IMR-90 (cell line): ENCODE measurements around the gene HSPH1. TPM values are rescaled to one million over a fixed set of nuclear protein-coding genes. Genes with fewer than 3 reads are reported as not detected.

Source experiments
- ATAC-seq: fragments of 200-7000 bp; cut with Tn5 transposase; 2 replicates; pipeline ENCODE4 v1.9.1; 2020; ENCODE audit warnings: low read depth, mild to moderate bottlenecking, moderate library complexity
- BruUV-seq: library from RNA; stranded (reverse); fragments of 400-500 nt; replicated peaks from 2 replicates; lab custom pipeline; 2021; lab: Mats Ljungman, UMichigan
- CTCF ChIA-PET: fragments of 300-600 bp; formaldehyde crosslinking; extraction: SDS; loops from one replicate; lab custom pipeline; 2021; ENCODE audit warnings: antibody characterized with exemption; lab: Yijun Ruan, JAX
- POLR2A ChIA-PET: fragments of 300-600 bp; sonication (Branson Sonifier 250); formaldehyde crosslinking; loops from one replicate; lab custom pipeline; 2022; ENCODE audit warnings: antibody characterized with exemption; ENCODE audit not compliant: unreplicated experiment; lab: Charles Lee
- DNase-seq: peaks from one replicate; pipeline ENCODE4 v3.0.0; 2013
- H2AFZ ChIP-seq: replicated peaks from 2 replicates; pipeline ENCODE3; 2013; ENCODE audit warnings: low read length, mild to moderate bottlenecking; ENCODE audit not compliant: poor library complexity
- H2AK5ac ChIP-seq: 2 replicates; pipeline ENCODE4 v1.6.1; 2013; ENCODE audit warnings: low read depth, low read length, inconsistent platforms
- H2AK9ac ChIP-seq: replicated peaks from 2 replicates; pipeline ENCODE3; 2013; ENCODE audit warnings: mild to moderate bottlenecking, low read depth, low read length, moderate library complexity; ENCODE audit not compliant: poor library complexity
- H2BK120ac ChIP-seq: 2 replicates; pipeline ENCODE4 v1.6.1; 2013; ENCODE audit warnings: low read depth, low read length, inconsistent platforms
- H2BK15ac ChIP-seq: 3 replicates; pipeline ENCODE4 v1.6.1; 2013; ENCODE audit warnings: low read depth, low read length, inconsistent platforms
- H2BK20ac ChIP-seq: 2 replicates; pipeline ENCODE4 v1.6.1; 2013; ENCODE audit warnings: low read depth, mild to moderate bottlenecking, inconsistent platforms, low read length, moderate library complexity
- H2BK5ac ChIP-seq: 2 replicates; pipeline ENCODE4 v1.6.1; 2013; ENCODE audit warnings: mild to moderate bottlenecking, low read depth, low read length, inconsistent platforms; ENCODE audit not compliant: poor library complexity, severe bottlenecking
- H3K14ac ChIP-seq: replicated peaks from 2 replicates; pipeline ENCODE4 v1.6.1; 2013; ENCODE audit warnings: low read depth, low read length, inconsistent platforms
- H3K18ac ChIP-seq: 2 replicates; pipeline ENCODE4 v1.6.1; 2013; ENCODE audit warnings: low read depth, low read length, control low read depth
- H3K23ac ChIP-seq: 2 replicates; pipeline ENCODE4 v1.6.1; 2013; ENCODE audit warnings: low read depth, low read length, inconsistent platforms
- H3K27ac ChIP-seq: 2 replicates; pipeline ENCODE4 v1.5.1; 2013; ENCODE audit warnings: mild to moderate bottlenecking, control low read depth, low read length; ENCODE audit not compliant: insufficient read depth
- H3K27me3 ChIP-seq: 2 replicates; pipeline ENCODE4 v1.6.1; 2013; ENCODE audit warnings: low read length; ENCODE audit not compliant: control insufficient read depth, insufficient read depth
- H3K36me3 ChIP-seq: 2 replicates; pipeline ENCODE4 v1.6.1; 2013; ENCODE audit warnings: low read length, mixed read lengths; ENCODE audit not compliant: control insufficient read depth, insufficient read depth
- H3K4ac ChIP-seq: 2 replicates; pipeline ENCODE4 v1.6.1; 2013; ENCODE audit warnings: low read depth, low read length, inconsistent platforms
- H3K4me1 ChIP-seq: 2 replicates; pipeline ENCODE4 v1.6.1; 2013; ENCODE audit warnings: low read length, mixed read lengths; ENCODE audit not compliant: control insufficient read depth, insufficient read depth
- H3K4me2 ChIP-seq: 2 replicates; pipeline ENCODE4 v1.6.1; 2013; ENCODE audit warnings: low read depth, mild to moderate bottlenecking, control low read depth, low read length, moderate library complexity
- H3K4me3 ChIP-seq: 2 replicates; pipeline ENCODE4 v1.5.1; 2013; ENCODE audit warnings: low read depth, mild to moderate bottlenecking, control low read depth, low read length, moderate library complexity; ENCODE audit not compliant: insufficient read depth
- H3K56ac ChIP-seq: 2 replicates; pipeline ENCODE4 v1.6.1; 2013; ENCODE audit warnings: low read length, inconsistent platforms; ENCODE audit not compliant: insufficient read depth; ENCODE audit errors: extremely low read depth
- H3K79me1 ChIP-seq, 2 experiments: 2 replicates each; pipeline ENCODE4 v1.6.1; 2013; ENCODE audit warnings: low read length in 2 of 2, inconsistent platforms in 1 of 2, low read depth in 1 of 2
- H3K9ac ChIP-seq: 2 replicates; pipeline ENCODE4 v1.6.1; 2013; ENCODE audit warnings: low read depth, low read length, control low read depth
- H3K9me1 ChIP-seq: 2 replicates; pipeline ENCODE4 v1.6.1; 2013; ENCODE audit warnings: low read length, inconsistent platforms; ENCODE audit not compliant: insufficient read depth
- H3K9me3 ChIP-seq: 2 replicates; pipeline ENCODE4 v1.6.1; 2013; ENCODE audit warnings: low read length; ENCODE audit not compliant: control insufficient read depth, insufficient read depth
- H4K20me1 ChIP-seq: 2 replicates; pipeline ENCODE4 v1.6.1; 2013; ENCODE audit warnings: low read length, inconsistent platforms; ENCODE audit not compliant: insufficient read depth
- H4K5ac ChIP-seq: 2 replicates; pipeline ENCODE4 v1.6.1; 2013; ENCODE audit warnings: mild to moderate bottlenecking, low read depth, low read length, control low read depth
- H4K8ac ChIP-seq, 2 experiments: 2 replicates each; pipeline ENCODE4 v1.6.1; 2013; ENCODE audit warnings: low read depth in 2 of 2, low read length in 2 of 2, control low read depth in 1 of 2, inconsistent platforms in 1 of 2
- H4K91ac ChIP-seq: 2 replicates; pipeline ENCODE4 v1.6.1; 2013; ENCODE audit warnings: low read depth, low read length, inconsistent platforms; ENCODE audit not compliant: insufficient read depth
- BHLHE40 ChIP-seq: fragments of 150-350 bp; IDR thresholded peaks from 2 replicates; pipeline ENCODE4 v1.6.1; 2016; ENCODE audit warnings: mild to moderate bottlenecking, low read depth, low read length
- MAFK ChIP-seq: IDR thresholded peaks from 2 replicates; pipeline ENCODE4 v1.6.1; 2012; ENCODE audit warnings: low read depth, low read length, improper control_type of control experiment
- POLR2A ChIP-seq: IDR thresholded peaks from 2 replicates; pipeline ENCODE4 v1.6.1; 2012; ENCODE audit warnings: mild to moderate bottlenecking, low read depth, low read length
- WGBS, 2 experiments: methylation state at CpG; one replicate each; pipeline versions ENCODE4 v1.1.5 to v1.1.7; 2013; ENCODE audit warnings: missing lambda C conversion rate in 2 of 2; ENCODE audit not compliant: insufficient read length in 1 of 2; ENCODE audit errors: extremely low coverage in 2 of 2; 5-methylcytosine and 5-hydroxymethylcytosine counted together
- dilution Hi-C: fragments of 300-500 bp; cut with HindIII; formaldehyde crosslinking; loops from one replicate; pipeline ENCODE4 v1.14.3; 2018; ENCODE audit warnings: low sequenced_read_pairs; ENCODE audit not compliant: unreplicated experiment
- in situ Hi-C: fragments of 300-500 bp; cut with MboI; formaldehyde crosslinking; loops from 3 replicates; pipeline ENCODE4 v1.14.3; 2019; ENCODE audit warnings: low sequenced_read_pairs, inconsistent platforms, mixed read lengths
- intact Hi-C: fragments of 100-400 bp; cut with micrococcal nuclease; formaldehyde crosslinking; loops from 2 replicates; pipeline ENCODE4 v1.10.0; 2022
- polyA plus RNA-seq, 3 experiments: library from polyadenylated mRNA; depleted of rRNA; stranded (reverse); fragments of >200 nt; gene quantifications; 2 replicates each; pipeline ENCODE4 v1.2.3, GENCODE V29; 2012; ENCODE audit warnings: low replicate concordance in 1 of 3
- total RNA-seq: library from RNA; depleted of rRNA; stranded (reverse); fragments of >200 nt; gene quantifications from 2 replicates; pipeline ENCODE4 v1.2.3, GENCODE V29; 2012
- TF ChIP-seq, protein P1 (sequence below): conservative IDR thresholded peaks from 2 replicates; pipeline ENCODE4 v1.5.1; 2012; ENCODE audit warnings: mild to moderate bottlenecking, low read depth, low read length, improper control_type of control experiment

Gene HSPH1
- total and polyA plus RNA-seq, 2 of the 4 experiments (the other 2 are of a cell fraction), result 36.8 to 40.3 TPM

DNA sequence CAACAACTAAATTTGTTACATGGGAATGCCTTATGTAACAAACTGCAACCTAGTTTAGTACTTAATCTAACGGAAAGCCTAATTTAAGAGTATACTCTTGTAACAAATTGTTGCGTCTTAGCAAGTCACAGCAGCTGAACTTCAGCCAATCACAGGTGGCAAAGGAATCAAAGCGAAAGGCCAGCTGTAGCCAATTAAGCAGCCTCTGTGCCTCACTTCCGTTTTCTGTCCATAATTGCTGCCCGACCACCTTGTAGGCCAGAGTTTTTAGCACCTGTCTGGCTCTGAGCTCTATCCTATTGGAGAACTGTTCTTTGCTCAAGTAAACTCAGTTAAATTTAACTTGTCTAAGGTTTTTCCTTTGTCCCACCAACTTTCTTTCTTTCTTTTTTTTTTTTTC lies 18.1 kb upstream of the HSPH1 start:
- Histone ChIP-seq H2BK15ac (no peak overlapping the region), H3K4ac (no peak overlapping the region), H2BK20ac (no peak overlapping the region), H2BK120ac (no peak overlapping the region), H2AK9ac (no peak overlapping the region), H3K14ac (no peak overlapping the region), H3K27me3 (peaks cover 2% of the 10 kb centered on the region), H3K18ac (no peak overlapping the region), H3K9me1 (no peaks in the 10 kb centered on the region), H3K56ac (no peak overlapping the region), H3K9me3 (no peaks in the 10 kb centered on the region), H3K36me3 (no peaks in the 10 kb centered on the region), H3K4me3 (no peak overlapping the region), H4K20me1 (no peaks in the 10 kb centered on the region), H2AFZ (no peak overlapping the region), H3K27ac (no peak overlapping the region), H3K4me2 (no peak overlapping the region), H2BK5ac (no peak overlapping the region), H4K91ac (no peak overlapping the region), H3K23ac (no peak overlapping the region), H4K8ac (no peak overlapping the region), H2AK5ac (no peak overlapping the region), H3K4me1 (no peaks in the 10 kb centered on the region), H3K79me1 (no peaks in the 10 kb centered on the region), H4K5ac (no peak overlapping the region), H3K9ac (no peak overlapping the region)
- in situ Hi-C loops, result loop anchor here (10.0 kb wide), 1 partner anchor 245 kb away; no protein-coding TSS in a partner anchor
- ChIA-PET POLR2A (no interaction called here), CTCF (interaction anchor here (0.6 to 1.1 kb wide), 2 partner anchors 20 to 25 kb away, joined by 3 read pairs; partner anchors contain the start of gene B3GLCT)
- TF ChIP-seq MAFK, result no peak
- no peak for TF ChIP-seq POLR2A
- TF ChIP-seq BHLHE40, result no peak
- TF ChIP-seq, protein P1, sequence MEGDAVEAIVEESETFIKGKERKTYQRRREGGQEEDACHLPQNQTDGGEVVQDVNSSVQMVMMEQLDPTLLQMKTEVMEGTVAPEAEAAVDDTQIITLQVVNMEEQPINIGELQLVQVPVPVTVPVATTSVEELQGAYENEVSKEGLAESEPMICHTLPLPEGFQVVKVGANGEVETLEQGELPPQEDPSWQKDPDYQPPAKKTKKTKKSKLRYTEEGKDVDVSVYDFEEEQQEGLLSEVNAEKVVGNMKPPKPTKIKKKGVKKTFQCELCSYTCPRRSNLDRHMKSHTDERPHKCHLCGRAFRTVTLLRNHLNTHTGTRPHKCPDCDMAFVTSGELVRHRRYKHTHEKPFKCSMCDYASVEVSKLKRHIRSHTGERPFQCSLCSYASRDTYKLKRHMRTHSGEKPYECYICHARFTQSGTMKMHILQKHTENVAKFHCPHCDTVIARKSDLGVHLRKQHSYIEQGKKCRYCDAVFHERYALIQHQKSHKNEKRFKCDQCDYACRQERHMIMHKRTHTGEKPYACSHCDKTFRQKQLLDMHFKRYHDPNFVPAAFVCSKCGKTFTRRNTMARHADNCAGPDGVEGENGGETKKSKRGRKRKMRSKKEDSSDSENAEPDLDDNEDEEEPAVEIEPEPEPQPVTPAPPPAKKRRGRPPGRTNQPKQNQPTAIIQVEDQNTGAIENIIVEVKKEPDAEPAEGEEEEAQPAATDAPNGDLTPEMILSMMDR, result no peak
- intact Hi-C loops, result no loop called here
- no peak for DNase-seq
- WGBS, 2 experiments, result 72% methylated on average over 3 of the region's 5 CpGs; no CpG with 5 or more reads in 1 of the 2 experiments
- BruUV-seq, result no TSS peak
- ATAC-seq, result no peak
- dilution Hi-C loops, result no loop called here
